ENCODE data around the gene GAL.

The GAL gene

DNA sequence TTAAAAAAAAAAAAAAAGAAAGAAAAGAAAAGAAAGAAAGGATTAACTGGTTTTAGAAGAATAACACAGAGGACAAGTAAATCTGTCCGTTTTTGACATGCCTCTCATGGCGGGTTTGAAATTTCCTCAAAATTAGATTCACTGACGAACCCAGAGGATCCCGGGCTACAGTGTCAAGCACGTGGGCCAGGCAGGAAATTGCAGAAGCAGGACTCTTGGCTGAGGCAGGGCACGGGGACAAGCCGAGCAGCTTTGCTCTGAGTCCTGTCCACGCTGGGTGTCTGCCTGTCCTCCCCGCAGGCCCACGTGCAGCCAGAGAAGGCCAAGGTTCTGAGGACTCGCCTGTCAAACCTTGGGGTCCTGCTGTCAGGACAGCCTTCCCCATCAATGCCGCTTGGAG, 24.7 kb downstream of the GAL start:
- DNase-seq (ENCODE audit: low read depth in 2 of 2) = no peak

DNA sequence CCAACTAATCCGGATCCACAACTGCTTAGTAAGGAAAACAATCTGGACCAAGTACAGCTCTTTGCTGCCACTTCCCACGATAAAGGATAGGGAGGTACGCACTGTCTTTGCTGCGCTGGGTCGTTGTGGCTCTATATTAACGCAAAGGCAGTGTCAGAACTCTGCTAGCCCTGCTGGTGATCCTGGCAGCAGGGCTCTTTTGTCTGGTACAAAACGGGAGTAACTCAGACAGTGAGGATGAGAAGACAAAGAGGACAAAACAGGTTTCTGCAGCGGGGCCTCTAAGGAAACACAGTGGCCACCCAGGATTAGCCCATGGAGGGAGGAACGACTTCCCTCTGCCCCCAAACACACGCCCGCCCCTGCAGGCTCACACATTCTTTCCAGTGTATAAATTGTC, 26.1 kb downstream of the GAL start:
- no peak for DNase-seq (ENCODE audit: low read depth in 2 of 2)

DNA sequence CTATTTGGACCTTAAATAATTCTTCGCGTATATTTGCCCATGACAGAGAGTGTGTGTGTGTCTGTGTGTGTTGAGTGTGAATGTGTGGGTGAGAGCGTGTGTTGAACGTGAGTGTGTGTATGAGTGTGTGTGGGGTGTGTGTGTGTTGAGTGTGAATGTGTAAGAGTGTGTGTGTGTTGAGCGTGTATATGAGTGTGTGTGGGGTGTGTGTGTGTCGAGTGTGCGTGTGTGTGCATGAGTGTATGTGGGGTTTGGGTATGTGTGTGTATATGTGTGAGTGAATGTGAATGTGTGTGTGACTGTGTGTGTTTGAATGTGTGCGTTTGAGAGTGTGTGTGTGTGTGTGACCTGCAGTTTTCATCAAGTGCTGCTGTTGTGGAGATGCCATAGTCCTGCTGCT, 26.8 kb downstream of the GAL start:
- DNase-seq (ENCODE audit: low read depth in 2 of 2) = no peak

- DNase-seq (ENCODE audit: low read depth in 2 of 2) = no peak
These were observed 29.9 kb downstream of the GAL start for GRCh38 chr11:68714060-68714856.

DNA sequence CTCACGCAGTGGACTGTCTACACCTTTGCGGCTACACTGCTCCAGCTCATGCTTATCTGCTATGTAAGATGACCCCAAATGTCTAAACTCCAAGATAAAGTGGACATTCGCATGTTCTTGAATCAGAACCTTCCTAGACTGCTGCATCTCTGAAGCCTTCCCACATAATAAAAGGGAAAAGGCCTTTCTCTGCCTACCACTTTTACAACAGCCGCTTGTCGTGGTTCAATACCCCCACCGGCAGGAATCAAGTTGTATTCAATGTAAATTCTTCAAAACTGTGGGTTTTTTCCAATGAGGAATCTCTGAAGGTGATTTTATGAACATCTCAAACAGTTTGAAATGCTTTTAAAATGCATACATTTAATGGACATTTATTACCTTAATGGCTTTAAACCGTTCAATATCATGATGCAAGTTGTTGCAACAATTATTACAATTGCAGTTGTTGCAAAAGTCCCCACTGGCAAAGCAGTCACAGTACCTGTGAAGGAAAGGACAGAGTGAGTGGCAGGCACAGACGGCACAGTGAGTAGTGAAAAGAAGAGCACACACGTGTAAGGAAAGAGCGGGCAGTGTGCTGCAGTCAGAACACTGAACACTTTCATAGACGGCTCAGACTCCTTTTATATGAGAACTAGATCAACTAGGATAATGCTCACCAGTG, 31.2 kb downstream of the GAL start:
- no peak for DNase-seq (ENCODE audit: low read depth in 2 of 2)

- DNase-seq (ENCODE audit: low read depth in 2 of 2) = no peak
These were observed 36.7 kb downstream of the GAL start for GRCh38 chr11:68721075-68721474.

DNA sequence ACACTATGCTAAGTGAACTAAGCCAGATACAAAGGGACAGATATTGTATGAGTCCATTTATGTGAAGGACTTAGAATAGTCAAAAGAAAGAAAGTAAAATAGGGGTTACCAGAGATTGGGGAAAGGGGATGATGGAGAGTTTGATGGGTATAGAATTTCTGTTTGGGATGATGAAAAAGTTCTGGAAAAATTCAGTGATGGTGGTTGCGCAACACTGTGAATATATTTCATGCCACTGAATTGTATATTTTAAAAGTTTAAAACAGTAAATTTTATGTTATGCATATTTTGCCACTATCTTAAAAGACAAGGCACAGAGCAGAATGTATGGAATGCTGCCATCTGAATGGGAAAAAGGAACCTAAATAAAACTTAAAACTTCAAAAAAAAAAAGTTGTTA, 37.8 kb downstream of the GAL start:
- DNase-seq (ENCODE audit: low read depth in 2 of 2) = no peak

GRCh38 chr11:68724293-68724692, 39.9 kb downstream of the GAL start:
- no peak for DNase-seq (ENCODE audit: low read depth in 2 of 2)

GRCh38 chr11:68727783-68728182, 43.4 kb downstream of the GAL start:
- no peak for DNase-seq (ENCODE audit: low read depth in 2 of 2)

DNA sequence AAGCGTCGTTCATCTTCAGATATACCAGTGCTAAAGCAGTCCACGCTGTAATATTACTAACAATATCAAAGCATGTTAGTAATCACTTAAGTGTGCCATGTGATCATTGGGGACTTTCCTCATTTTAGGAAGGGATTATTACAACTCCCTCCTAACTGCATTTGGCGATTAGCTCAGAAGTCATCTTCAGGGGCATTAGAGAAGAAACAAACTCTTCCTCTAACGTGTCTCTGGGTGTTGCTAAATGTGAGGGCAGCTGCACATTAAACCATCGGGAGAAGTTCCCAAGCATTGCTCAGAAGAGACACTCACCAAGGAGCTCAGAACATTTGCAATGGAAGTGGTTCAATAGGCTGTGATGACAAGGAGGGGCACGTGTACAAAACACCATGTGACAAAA, 49.8 kb downstream of the GAL start:
- DNase-seq (ENCODE audit: low read depth in 2 of 2) = no peak

DNA sequence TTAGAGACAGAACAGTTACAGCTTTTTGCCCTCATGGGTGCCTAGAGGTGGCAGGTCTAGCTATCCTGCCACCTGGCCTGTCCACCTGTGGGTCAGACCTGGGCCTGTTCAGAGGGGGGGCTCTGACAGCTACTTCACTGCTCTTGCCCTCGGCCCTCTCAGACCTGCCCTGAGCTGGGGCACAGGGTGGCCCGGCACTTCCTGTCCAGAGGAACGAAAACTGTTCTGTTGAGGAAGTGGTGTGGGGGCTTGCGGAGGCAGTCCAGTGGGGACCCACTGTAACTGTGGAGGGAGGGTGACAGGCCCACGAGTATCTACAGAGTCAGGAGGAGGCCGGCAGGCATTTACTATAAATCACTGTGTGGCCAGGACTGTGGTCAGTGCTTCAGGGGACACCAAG, 50.8 kb downstream of the GAL start:
- no peak for DNase-seq (ENCODE audit: low read depth in 2 of 2)

DNA sequence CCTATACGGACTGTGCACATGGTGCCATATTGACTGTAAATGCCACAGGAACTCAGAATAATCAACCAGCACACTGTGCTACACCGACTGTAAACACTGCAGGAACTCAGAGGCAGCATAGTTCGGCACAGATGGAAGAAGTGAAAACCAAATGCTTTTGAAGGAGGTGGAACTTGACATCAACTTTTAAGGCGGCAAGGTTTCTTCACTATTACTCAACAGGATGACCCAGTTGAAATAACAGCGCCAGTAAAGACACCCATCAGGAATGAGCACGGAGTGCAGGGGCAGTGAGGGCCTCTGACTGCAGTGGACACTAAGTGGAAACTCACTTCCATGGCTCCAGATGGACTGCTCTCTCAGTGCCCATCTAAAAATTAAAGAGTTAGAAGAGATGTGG, 51.3 kb downstream of the GAL start:
- DNase-seq (ENCODE audit: low read depth in 2 of 2) = no peak

Data from stimulated activated CD4-positive, alpha-beta T cell treated with anti-CD3 and anti-CD28 coated beads, Interleukin-1b, Interleukin-23, amount 100 ng/mL, for 4 hours (primary cell).